ENCODE data around the gene GET3.

The GET3 gene

DNA sequence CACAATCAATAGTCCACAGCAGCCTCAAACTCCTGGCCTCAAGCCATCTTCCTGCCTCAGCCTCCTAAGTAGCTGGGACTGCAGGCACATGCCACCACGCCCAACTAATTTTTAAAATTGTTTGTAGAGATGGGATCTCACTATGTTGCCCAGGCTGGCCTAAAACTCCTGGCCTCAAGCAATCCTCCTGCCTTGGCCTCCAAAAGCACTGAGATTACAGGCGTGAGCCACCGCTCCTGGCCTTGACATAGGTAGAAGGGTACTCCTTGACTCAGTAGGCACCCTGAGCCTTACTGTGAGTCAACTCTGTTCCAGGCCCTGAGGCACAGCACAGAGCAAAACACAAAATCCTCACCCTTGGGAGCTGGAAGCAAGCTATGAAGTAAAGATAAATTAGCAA is 21.4 kb upstream of the GET3 start:
- Histone ChIP-seq H3K27ac (ENCODE audit: low read length) (no peak overlapping the region), H3K4me1 (ENCODE audit: low read length) (peaks cover 3% of the 10 kb centered on the region; the same call in 1 of the 2 replicates), H3K4me3 (ENCODE audit: low read length) (no peak overlapping the region), H4K20me1 (ENCODE audit: insufficient read depth, low read length) (0 out of 2 replicates have a peak, but pooled peaks cover 3% of the 10 kb centered on the region), H3K27me3 (ENCODE audit: low read depth, low read length) (no peaks in the 10 kb centered on the region), H3K36me3 (replicated peaks; ENCODE audit: low read depth, low read length) (peaks cover 58% of the 10 kb centered on the region), H3K79me2 (ENCODE audit: low read length) (peaks cover 73% of the 10 kb centered on the region), H3K4me2 (ENCODE audit: low read length) (no peak overlapping the region), H3K9ac (ENCODE audit: low read length) (no peak overlapping the region), H3K9me3 (ENCODE audit: insufficient read depth, low read length) (no peaks in the 10 kb centered on the region), H2AFZ (ENCODE audit: low read depth, low read length) (no peak overlapping the region)
- TF ChIP-seq EZH2phosphoT487 (IDR thresholded peaks at IDR 0.05; ENCODE audit: low read depth): no peak
- TF ChIP-seq, protein P1, sequence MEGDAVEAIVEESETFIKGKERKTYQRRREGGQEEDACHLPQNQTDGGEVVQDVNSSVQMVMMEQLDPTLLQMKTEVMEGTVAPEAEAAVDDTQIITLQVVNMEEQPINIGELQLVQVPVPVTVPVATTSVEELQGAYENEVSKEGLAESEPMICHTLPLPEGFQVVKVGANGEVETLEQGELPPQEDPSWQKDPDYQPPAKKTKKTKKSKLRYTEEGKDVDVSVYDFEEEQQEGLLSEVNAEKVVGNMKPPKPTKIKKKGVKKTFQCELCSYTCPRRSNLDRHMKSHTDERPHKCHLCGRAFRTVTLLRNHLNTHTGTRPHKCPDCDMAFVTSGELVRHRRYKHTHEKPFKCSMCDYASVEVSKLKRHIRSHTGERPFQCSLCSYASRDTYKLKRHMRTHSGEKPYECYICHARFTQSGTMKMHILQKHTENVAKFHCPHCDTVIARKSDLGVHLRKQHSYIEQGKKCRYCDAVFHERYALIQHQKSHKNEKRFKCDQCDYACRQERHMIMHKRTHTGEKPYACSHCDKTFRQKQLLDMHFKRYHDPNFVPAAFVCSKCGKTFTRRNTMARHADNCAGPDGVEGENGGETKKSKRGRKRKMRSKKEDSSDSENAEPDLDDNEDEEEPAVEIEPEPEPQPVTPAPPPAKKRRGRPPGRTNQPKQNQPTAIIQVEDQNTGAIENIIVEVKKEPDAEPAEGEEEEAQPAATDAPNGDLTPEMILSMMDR (IDR thresholded peaks at IDR 0.05; ENCODE audit: low read depth, low read length): no peak

DNA sequence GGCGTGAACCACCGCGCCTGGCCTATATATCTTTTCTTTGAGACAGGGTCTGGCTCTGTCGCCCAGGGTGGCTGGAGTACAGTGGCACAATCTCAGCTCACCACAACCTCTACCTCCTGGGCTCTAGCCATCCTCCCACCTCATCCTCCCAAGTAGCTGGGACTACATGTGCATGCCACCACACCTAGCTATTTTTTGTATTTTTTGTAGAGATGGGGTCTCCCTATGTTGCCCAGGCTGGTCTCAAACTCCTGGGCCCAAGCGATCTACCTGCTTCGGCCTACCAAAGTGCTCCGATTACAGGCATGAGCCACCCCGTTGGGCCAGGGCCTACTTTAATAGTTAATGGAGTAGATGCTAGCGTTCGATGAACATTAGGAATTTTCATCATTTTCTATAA is 17.0 kb upstream of the GET3 start:
- no peak overlapping the region for H3K9ac ChIP-seq (ENCODE audit: low read length)

DNA sequence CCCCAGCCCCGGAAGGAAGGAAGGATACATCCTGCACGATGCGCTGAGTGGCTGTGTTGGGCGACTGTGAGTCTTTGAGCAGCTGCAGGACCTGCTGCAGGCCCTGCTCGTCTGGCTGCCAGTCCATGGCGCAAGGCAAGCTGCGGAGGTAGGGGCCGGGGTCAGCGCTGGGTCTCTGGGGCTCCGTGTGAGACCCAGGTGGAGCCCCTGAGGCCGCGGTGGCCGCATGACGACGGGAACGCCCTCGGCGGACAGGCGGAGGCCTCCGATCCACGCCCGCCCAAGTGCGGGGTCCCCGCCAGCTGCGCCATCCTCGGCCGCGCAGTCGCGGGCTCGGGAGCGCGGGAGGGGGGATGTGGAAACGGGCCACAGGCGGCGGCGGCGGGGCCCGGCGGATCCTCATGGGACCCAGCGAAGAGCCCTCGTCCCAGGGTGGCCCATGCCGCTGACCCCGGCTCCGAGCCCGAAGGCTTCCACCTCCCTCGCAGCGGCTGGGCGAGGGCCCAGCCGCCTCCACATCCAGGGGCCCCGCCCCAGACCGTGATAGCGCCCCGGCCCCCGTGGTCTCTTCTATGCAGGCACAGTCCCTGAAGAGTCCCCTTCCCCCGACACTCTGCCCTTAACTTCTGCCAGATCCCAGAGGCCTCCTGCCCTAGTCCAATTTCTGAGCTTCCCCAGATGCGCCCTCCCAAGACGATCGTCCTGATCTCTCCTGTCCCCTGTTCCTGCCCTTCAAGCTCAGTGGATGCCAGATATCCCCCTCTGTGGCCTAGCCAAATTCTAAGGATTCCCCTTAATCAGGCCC is 16.2 kb upstream of the GET3 start:
- peak overlapping the region; percentile 69 for H3K27ac ChIP-seq (ENCODE audit: low read length)
- H2AFZ ChIP-seq (ENCODE audit: low read depth, low read length): no peak overlapping the region
- H3K4me3 ChIP-seq (ENCODE audit: low read length): peak overlapping the region; percentile 92
- peaks cover 7% of the 10 kb centered on the region; the same call in 1 of the 2 replicates for H4K20me1 ChIP-seq (ENCODE audit: insufficient read depth, low read length)
- H3K9me3 ChIP-seq (ENCODE audit: insufficient read depth, low read length): no peaks in the 10 kb centered on the region
- H3K4me2 ChIP-seq (ENCODE audit: low read length): peak overlapping the region; percentile 94
- peaks cover 14% of the 10 kb centered on the region for H3K4me1 ChIP-seq (ENCODE audit: low read length)
- no peaks in the 10 kb centered on the region for H3K27me3 ChIP-seq (ENCODE audit: low read depth, low read length)
- peaks cover 29% of the 10 kb centered on the region for H3K36me3 ChIP-seq (replicated peaks; ENCODE audit: low read depth, low read length)
- TF ChIP-seq, protein P1 (IDR thresholded peaks at IDR 0.05; ENCODE audit: low read depth, low read length): no peak
- no peak for TF ChIP-seq EZH2phosphoT487 (IDR thresholded peaks at IDR 0.05; ENCODE audit: low read depth)
- H3K79me2 ChIP-seq (ENCODE audit: low read length): peaks cover 81% of the 10 kb centered on the region
- H3K9ac ChIP-seq (ENCODE audit: low read length): peak overlapping the region; percentile 97

More for the DNA sequence above, 17.0 kb upstream of the GET3 start:
- Histone ChIP-seq H2AFZ (ENCODE audit: low read depth, low read length) (no peak overlapping the region), H3K27me3 (ENCODE audit: low read depth, low read length) (no peaks in the 10 kb centered on the region), H3K79me2 (ENCODE audit: low read length) (peaks cover 89% of the 10 kb centered on the region), H3K4me2 (ENCODE audit: low read length) (no peak overlapping the region), H3K4me1 (ENCODE audit: low read length) (peaks cover 14% of the 10 kb centered on the region), H3K27ac (ENCODE audit: low read length) (no peak overlapping the region), H3K4me3 (ENCODE audit: low read length) (no peak overlapping the region), H4K20me1 (ENCODE audit: insufficient read depth, low read length) (peaks cover 10% of the 10 kb centered on the region; the same call in 1 of the 2 replicates), H3K36me3 (replicated peaks; ENCODE audit: low read depth, low read length) (peaks cover 35% of the 10 kb centered on the region), H3K9me3 (ENCODE audit: insufficient read depth, low read length) (no peaks in the 10 kb centered on the region)
- TF ChIP-seq EZH2phosphoT487 (IDR thresholded peaks at IDR 0.05; ENCODE audit: low read depth): no peak
- TF ChIP-seq, protein P1 (IDR thresholded peaks at IDR 0.05; ENCODE audit: low read depth, low read length): no peak
